AG20443 (cell line): ENCODE data around the gene SCYGR5.
"Not testable (repeated sequence)": the region's sequence is repeated elsewhere in the genome, so short reads cannot be mapped to it uniquely, and the experiment has no call there.

Experiments used
- DNase-seq: peaks from one replicate; pipeline ENCODE4 v3.0.0; 2012; ENCODE audit warnings: low spot score, mixed read lengths

Gene SCYGR5

GRCh38 chr2:227673620-227674019 lies 7.0 kb downstream of the SCYGR5 start:
- DNase-seq: not testable (repeated sequence)

GRCh38 chr2:227674485-227674884 lies 7.9 kb downstream of the SCYGR5 start:
- DNase-seq: no peak

- DNase-seq: no peak
Observed at GRCh38 chr2:227677928-227678327, 11.3 kb downstream of the SCYGR5 start.

GRCh38 chr2:227684258-227684657 lies 17.7 kb downstream of the SCYGR5 start:
- no peak for DNase-seq

- no peak for DNase-seq
Observed at GRCh38 chr2:227687189-227687588, 20.6 kb downstream of the SCYGR5 start.

- DNase-seq: no peak
Observed at GRCh38 chr2:227696990-227697679, 30.5 kb downstream of the SCYGR5 start.

- DNase-seq: no peak
Observed at GRCh38 chr2:227701556-227701955, 35.0 kb downstream of the SCYGR5 start.

GRCh38 chr2:227703280-227703732 lies 36.7 kb downstream of the SCYGR5 start:
- DNase-seq: peak; percentile 58

- no peak for DNase-seq
Observed at GRCh38 chr2:227703961-227704360, 37.4 kb downstream of the SCYGR5 start.

GRCh38 chr2:227706859-227707258 lies 40.3 kb downstream of the SCYGR5 start:
- no peak for DNase-seq

- no peak for DNase-seq
Observed at GRCh38 chr2:227707390-227707789, 40.8 kb downstream of the SCYGR5 start.

- no peak for DNase-seq
Observed at GRCh38 chr2:227710986-227711385, 44.4 kb downstream of the SCYGR5 start.

GRCh38 chr2:227713291-227713690 lies 46.7 kb downstream of the SCYGR5 start:
- DNase-seq: no peak

GRCh38 chr2:227716501-227716900 lies 49.9 kb downstream of the SCYGR5 start:
- no peak for DNase-seq
